Esophagus muscularis mucosa (tissue), 3 donors: Measurements from ENCODE around the gene MYH11.
"Not testable (repeated sequence)": the region's sequence is repeated elsewhere in the genome, so short reads cannot be mapped to it uniquely, and the experiment has no call there.

ENCODE experiments used
- POLR2A ChIP-seq: fragments of 450-650 bp; IDR thresholded peaks from one replicate; pipeline ENCODE4 v1.6.1; 2017; ENCODE audit warnings: antibody characterized with exemption, moderate library complexity, mild to moderate bottlenecking, low read depth
- TF ChIP-seq, protein P1 (sequence below), 3 experiments: fragments of 200-600 bp in 2 of 3; fragments of 450-650 bp in 1 of 3; sonication (generic) in 2 of 3; IDR thresholded peaks; one replicate each; pipeline ENCODE4 v1.5.1; 2017 to 2019; ENCODE audit warnings: antibody characterized with exemption in 3 of 3, mild to moderate bottlenecking in 2 of 3, moderate library complexity in 1 of 3

DNA sequence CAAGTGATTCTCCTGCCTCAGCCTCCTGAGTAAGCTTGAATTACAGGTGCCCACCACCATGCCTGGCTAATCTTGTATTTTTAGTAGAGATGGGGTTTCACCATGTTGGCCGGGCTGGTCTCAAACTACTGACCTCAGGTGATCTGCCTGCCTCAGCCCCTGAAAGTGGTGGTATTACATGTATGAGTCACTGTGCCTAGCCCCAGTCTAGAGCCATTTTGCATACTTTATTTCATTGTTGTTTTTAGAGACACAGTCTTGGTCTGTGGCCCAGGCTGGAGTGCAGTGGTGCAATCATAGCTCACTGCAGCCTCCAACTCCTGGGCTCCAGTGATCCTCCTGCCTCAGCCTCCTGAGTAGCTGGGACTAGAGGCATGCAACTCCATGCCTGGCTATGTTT lies 164.3 kb downstream of the MYH11 start:
- TF ChIP-seq, protein P1, sequence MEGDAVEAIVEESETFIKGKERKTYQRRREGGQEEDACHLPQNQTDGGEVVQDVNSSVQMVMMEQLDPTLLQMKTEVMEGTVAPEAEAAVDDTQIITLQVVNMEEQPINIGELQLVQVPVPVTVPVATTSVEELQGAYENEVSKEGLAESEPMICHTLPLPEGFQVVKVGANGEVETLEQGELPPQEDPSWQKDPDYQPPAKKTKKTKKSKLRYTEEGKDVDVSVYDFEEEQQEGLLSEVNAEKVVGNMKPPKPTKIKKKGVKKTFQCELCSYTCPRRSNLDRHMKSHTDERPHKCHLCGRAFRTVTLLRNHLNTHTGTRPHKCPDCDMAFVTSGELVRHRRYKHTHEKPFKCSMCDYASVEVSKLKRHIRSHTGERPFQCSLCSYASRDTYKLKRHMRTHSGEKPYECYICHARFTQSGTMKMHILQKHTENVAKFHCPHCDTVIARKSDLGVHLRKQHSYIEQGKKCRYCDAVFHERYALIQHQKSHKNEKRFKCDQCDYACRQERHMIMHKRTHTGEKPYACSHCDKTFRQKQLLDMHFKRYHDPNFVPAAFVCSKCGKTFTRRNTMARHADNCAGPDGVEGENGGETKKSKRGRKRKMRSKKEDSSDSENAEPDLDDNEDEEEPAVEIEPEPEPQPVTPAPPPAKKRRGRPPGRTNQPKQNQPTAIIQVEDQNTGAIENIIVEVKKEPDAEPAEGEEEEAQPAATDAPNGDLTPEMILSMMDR (IDR thresholded peaks at IDR 0.05), result not testable (repeated sequence)
- TF ChIP-seq POLR2A, result not testable (repeated sequence)
